Measurements from ENCODE around the gene PROX1. TPM values are rescaled to one million over a fixed set of nuclear protein-coding genes. Genes with fewer than 3 reads are reported as not detected.
A peak's percentile ranks its signal among the peaks of the same experiment; 100 is the strongest.

The PROX1 gene
- total RNA-seq, 1 experiment from 2014 or later, result 3.8 TPM

GRCh38 chr1:213983493-213984386 lies 4.0 kb upstream of the PROX1 start:
- H3K36me3 Mint-ChIP-seq, result no peaks in the 10 kb centered on the region
- H3K9me3 Mint-ChIP-seq, result no peaks in the 10 kb centered on the region
- TF ChIP-seq ZNF281 (CRISPR knock-in tag; IDR thresholded peaks at IDR 0.05) (no peak), PRRX2 (CRISPR knock-in tag; IDR thresholded peaks at IDR 0.05) (no peak), OVOL2 (CRISPR knock-in tag; IDR thresholded peaks at IDR 0.05; ENCODE audit: borderline replicate concordance) (no peak)
- DNase-seq (ENCODE audit: low spot score) (no peak), ATAC-seq (no peak)
- ChIA-PET CTCF (interaction anchor here (2.4 kb wide), 1 partner anchor 139 kb away, joined by 16 read pairs; no protein-coding TSS in a partner anchor), POLR2A (interaction anchor here (0.6 kb wide), 1 partner anchor 113 kb away, joined by 4 read pairs; no protein-coding TSS in a partner anchor)
- H3K27ac Mint-ChIP-seq, result no peak overlapping the region
- peak overlapping the region; percentile 80 for H3K4me3 Mint-ChIP-seq
- H3K27me3 Mint-ChIP-seq (ENCODE audit: low read depth), result peaks cover 90% of the 10 kb centered on the region
- peaks cover 61% of the 10 kb centered on the region for H3K4me1 Mint-ChIP-seq

GRCh38 chr1:213984387-213985208 lies 3.2 kb upstream of the PROX1 start:
- DNase-seq (ENCODE audit: low spot score) (peak; percentile 55), ATAC-seq (peak; percentile 2; the same call in 1 of the 2 replicates)
- peaks cover 57% of the 10 kb centered on the region for H3K4me1 Mint-ChIP-seq
- ChIA-PET POLR2A (interaction anchor here (0.6 kb wide), 2 partner anchors 43 to 112 kb away, joined by 3 to 4 read pairs; no protein-coding TSS in a partner anchor), CTCF (interaction anchor here (2.4 kb wide), 1 partner anchor 138 kb away, joined by 16 read pairs; no protein-coding TSS in a partner anchor)
- peak overlapping the region; percentile 80 for H3K4me3 Mint-ChIP-seq
- TF ChIP-seq FOXP1 (CRISPR knock-in tag; IDR thresholded peaks at IDR 0.05; ENCODE audit: borderline replicate concordance) (no peak), ZNF423 (CRISPR knock-in tag; IDR thresholded peaks at IDR 0.05) (0 out of 2 replicates have a peak, but pooled peaks have one; percentile 28), CREM (CRISPR knock-in tag; IDR thresholded peaks at IDR 0.05) (0 out of 2 replicates have a peak, but pooled peaks have one; percentile 28)
- peaks cover 88% of the 10 kb centered on the region for H3K27me3 Mint-ChIP-seq (ENCODE audit: low read depth)
- no peaks in the 10 kb centered on the region for H3K9me3 Mint-ChIP-seq
- no peak overlapping the region for H3K27ac Mint-ChIP-seq
- H3K36me3 Mint-ChIP-seq, result no peaks in the 10 kb centered on the region

- Mint-ChIP-seq H3K27ac (no peak overlapping the region), H3K4me1 (peaks cover 64% of the 10 kb centered on the region), H3K4me3 (peak overlapping the region; percentile 80), H3K9me3 (no peaks in the 10 kb centered on the region), H3K36me3 (no peaks in the 10 kb centered on the region), H3K27me3 (ENCODE audit: low read depth) (peaks cover 88% of the 10 kb centered on the region)
- CTCF ChIA-PET, result interaction anchor here (2.4 kb wide), 1 partner anchor 138 kb away, joined by 16 read pairs; no protein-coding TSS in a partner anchor
- POLR2A ChIA-PET, result interaction anchor here (0.6 to 0.7 kb wide), 2 partner anchors 42 to 390 kb away, joined by 3 to 4 read pairs; no protein-coding TSS in a partner anchor
- ATAC-seq (peak; percentile 4), DNase-seq (ENCODE audit: low spot score) (peak; percentile 49)
- no peak for TF ChIP-seq ZNF512 (CRISPR knock-in tag; IDR thresholded peaks at IDR 0.05; ENCODE audit: borderline replicate concordance)
- no peak for TF ChIP-seq ZNF532 (CRISPR knock-in tag; IDR thresholded peaks at IDR 0.05; ENCODE audit: borderline replicate concordance)
- TF ChIP-seq TEAD4 (CRISPR knock-in tag; IDR thresholded peaks at IDR 0.05), result no peak
- no peak for TF ChIP-seq MLX (CRISPR knock-in tag; IDR thresholded peaks at IDR 0.05)
- peak; percentile 9; the same call in 1 of the 2 replicates for TF ChIP-seq ZBTB43 (CRISPR knock-in tag; IDR thresholded peaks at IDR 0.05)
- no peak for TF ChIP-seq HMGA2 (CRISPR knock-in tag; IDR thresholded peaks at IDR 0.05)
Observed at GRCh38 chr1:213985209-213986019, 2.4 kb upstream of the PROX1 start.

All from WTC11 (cell line).